NCI-H2227 (cell line): ENCODE results near the gene CELF4.
"Not testable (repeated sequence)": the region's sequence is repeated elsewhere in the genome, so short reads cannot be mapped to it uniquely, and the experiment has no call there.

ENCODE experiments used
- DNase-seq: peaks from one replicate; lab custom pipeline; 2025; ENCODE audit not compliant: unreplicated experiment; lab: John Stamatoyannopoulos, UW

CELF4 gene

DNA sequence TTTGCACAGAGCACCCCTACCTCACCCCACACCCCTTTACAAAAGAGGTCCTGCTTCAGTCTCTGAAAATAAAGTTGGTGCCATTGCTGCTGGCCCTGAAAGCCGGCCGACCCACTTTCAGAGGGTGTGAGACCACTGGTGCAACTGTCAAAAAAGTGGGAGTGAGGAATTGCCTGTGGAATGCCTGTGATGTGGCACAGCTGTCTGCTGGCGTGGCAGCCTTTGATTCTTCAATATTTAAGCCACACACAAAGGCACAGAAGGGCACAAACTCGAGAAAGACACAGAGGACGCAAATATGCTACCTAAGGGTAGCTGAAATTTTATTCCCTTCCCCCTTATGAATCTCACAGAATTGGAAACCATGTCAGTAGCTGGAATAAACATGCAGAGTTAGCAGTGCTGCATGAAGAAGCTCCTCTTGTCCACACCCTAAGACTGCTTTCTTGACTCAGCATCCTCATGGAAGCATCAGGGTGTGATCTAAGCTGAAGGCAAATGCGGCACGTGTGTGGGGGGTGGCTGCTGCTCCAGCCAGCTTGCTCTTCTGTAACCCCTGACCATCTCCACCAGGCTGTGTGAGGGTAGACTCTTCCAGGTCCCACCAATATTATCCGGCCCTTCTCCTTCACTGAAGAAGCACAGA lies 92.3 kb downstream of the CELF4 start:
- no peak for DNase-seq

DNA sequence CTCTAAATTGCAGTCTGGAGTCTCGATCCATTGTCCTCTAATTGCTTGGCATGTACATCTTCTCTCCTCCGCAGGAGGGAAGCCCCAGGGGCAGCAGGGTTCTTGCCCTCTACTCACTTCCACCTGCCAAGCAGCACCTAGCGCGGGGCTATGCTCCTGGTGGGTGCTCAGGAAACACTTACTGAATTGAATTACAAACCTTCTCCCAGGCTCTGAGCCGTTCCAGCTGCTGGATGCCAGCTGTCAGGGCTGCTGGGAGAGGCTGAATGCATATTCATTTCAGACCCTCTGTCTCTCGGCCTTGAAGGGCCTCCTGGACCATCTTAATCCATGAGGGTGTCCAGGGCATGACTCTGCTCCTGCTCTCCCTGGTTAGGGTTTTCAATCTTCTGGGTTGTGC lies 94.0 kb downstream of the CELF4 start:
- DNase-seq, result peak; percentile 60

DNA sequence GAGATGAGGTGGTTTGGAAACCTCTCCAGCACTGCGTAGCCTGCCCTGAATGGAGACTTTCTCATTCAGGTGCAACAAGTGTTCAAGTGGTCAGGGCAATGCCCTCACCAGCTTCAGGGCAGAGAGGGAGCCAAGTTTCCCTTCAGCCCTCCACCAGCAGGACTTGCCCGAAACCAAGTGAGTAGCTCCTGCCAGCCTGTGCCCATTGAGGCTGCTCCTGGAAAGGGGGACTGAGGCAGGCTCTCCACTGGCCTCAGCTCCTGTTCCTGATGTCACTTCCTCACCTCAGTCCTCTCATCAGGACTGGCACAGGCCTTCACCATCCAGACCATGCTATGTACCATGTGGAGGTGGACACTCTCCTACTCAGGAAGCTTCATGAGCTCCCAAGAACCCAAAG lies 94.6 kb downstream of the CELF4 start:
- DNase-seq, result no peak

DNA sequence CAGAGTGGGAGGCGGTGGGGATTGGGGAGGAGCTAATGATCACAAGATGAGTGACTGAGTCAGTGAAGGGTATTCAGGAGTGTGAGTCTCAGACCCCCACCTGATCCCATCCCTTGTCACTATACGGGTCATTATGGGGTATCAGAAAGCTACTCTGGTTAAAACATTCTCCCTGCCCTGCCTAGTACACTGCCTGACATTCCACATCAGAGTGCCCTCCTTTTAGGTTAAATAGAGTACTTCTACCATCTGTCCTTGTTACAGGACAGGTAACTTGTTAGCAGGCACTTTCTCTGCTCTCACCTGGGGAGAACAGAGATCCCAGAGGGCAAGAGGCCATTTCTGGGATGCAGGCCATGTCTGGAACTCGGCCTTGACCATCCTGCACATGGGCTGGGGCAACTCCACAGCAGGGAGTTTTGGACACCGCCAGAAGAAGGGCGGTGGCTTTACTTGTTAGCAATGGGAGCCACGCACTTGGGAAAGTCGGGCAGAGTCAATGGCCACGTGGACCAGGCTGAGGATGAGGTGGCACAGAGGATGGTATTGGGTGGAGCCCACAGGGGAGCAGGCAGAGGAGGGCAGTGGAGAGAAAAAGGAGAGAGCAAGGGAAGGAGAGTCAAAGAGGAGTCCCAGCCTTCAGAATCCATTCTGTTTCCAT lies 98.5 kb downstream of the CELF4 start:
- no peak for DNase-seq

DNA sequence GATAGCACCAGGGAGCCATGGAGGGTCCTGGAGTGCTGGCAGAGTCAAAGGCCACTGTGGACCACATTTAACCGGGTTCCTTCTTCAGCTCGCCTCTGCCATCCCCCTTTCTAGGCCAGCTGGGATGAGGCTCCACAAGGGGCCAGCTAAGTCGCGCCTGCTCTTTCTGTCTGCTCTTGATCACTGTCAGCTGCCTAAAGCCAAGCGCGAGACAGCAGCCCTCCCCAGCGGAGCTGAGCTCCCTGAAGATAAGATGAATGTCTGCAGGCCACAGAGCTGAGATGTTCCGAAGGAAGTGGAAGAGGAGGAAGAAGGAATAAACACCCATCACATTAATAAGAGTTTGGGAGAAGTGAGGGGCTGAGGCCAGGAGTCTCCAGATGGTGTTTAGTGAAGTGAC lies 99.6 kb downstream of the CELF4 start:
- peak; percentile 34 for DNase-seq

DNA sequence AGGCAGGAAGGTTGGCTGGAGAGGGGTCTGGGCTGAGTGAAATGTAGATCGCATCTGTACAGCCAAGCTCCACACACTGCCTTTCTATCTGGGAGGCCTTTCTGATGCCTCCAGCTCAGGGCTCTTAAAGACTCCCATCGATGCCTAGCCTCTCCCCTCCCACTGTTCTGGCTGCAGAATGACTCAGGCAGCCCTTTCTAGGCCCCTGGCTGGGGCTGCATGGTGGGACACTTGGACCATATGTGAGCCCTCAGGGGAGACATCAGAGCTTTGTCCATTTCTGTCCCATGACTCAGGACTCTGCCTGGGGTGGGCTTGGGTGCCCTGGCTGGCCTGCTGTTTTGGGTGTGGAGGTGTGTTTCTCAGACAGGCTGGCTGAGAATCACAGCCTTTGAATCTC lies 101.3 kb downstream of the CELF4 start:
- no peak for DNase-seq

DNA sequence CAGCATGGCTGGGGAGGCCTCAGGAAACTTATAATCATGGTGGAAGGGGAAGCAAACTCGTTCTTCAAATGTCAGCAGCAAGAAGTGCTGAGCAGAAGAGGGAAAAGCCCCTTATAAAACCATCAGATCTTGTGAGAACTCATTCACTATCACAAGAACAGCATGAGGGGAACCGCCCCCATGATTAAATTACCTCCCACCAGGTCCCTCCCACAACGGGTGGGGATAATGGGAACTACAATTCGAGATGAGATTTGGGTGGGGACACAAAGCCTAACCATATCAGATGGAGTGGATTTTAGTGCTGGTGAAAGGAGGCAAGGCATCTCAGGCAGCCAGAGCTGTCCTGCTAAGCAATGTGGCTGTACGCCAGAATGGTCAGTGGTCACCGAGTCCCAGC lies 104.3 kb downstream of the CELF4 start:
- not testable (repeated sequence) for DNase-seq

DNA sequence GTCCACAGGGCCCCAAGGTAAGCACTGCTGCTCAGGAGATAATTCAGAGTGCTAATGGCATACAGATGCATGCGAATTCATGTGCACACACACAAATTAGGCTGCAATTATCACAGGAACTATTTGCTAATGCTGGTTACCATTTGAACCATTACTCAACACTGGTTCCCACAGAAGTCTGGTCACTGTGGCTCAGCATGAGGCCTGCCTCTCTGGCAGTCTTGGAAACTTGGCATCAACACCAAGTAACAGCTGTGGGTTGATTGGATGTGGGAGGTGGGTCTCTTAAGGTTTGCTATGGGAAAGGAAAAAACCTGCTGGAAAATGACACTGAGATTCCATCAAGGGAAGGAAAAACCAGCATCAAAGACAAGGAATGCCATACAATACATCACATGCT lies 105.0 kb downstream of the CELF4 start:
- DNase-seq, result no peak

DNA sequence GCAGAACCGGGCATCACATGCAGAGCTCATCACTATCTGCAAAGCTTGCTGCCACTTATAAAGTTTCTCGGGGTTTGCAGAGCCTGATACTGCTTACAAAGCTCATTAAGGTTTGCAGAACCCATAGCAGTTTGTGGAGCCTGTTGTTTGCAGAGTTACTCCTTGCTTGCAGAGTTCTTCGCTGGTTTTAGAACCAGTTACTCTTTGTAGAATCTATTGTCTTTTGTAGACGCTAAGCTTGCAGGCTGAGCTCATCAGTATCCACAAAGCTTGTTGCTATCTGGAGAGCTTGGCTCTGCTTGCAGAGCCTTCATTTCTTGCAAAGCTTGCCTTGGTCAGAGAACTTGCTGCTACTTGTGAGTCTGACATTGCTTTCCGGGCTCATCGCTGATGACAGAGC lies 106.9 kb downstream of the CELF4 start:
- no peak for DNase-seq

DNA sequence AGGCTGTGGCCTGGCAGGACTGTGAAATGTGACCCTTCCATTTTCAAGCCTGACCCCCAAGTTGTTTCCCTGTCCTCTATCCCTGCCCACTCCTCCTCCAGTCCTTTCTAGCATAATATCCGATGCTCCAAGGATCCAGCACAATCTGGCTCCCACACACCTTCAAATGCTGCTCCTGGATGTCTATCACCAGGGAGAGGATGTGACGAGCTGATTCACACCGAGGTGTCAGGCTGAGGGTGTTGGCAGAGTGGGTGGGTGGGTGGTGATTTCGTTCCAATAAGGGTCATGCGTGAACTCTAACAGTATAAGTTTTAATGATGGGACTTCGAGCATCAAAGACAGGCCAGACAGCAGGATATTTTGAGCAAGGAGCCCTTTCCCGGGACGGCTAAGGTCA lies 107.8 kb downstream of the CELF4 start:
- no peak for DNase-seq

DNA sequence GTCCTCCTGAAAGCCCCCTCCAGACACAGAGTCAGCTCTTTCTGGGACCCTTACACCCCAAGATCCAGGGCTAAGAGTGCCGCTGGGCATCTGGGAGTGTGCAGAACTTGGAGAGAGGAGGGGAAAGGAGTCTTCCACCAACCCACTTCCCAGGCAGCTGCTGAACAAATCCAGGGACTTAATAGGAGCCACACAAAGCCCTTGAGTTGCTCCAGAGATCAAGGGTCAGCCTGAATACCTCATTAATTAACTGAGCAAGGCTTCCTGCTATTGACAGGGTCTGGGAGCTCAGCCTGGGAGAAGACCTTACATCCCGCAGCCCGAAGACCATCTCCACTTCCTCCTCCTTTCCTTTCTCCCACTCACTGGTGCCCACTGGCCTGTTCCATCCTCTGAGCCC lies 108.3 kb downstream of the CELF4 start:
- DNase-seq, result no peak

DNA sequence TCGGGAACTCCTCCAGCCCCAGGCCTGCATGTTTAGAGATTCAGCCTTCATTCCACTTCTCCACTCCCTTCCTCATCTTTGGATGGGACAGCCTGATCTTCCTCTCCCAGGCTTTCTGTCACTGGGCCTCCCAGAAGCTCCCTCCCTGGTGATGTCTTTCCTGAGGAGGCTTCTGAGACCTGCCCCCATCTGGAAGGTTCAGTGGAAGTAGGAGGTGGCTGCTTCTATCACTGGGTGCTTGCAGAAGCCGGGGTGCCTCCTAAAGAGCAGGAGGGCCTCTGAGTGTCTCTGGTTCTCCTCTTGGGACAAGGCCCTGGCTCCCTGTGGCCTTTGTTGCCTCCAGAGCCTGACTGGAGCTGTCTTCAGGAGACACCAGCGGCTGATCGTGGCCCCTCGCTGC lies 108.7 kb downstream of the CELF4 start:
- DNase-seq, result no peak

DNA sequence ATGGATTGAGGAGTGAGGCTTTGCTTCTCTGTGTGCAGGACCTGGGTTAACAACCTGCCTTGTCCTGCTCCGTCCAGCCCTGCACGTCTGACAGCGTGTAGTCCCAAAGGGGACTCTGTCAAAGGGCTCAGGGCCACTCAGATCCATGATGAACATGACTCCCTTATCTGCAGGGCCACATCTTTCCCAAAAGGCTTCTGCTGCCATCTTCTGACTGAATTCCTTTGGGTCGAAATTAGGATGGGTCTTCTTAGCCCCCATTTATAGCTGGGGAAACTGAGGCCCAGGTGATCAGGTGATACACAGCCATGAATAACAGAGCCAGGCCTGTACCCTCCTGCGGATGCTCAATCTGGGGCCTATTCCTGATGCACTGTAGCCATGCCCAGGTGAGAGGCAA lies 109.2 kb downstream of the CELF4 start:
- DNase-seq, result no peak

DNA sequence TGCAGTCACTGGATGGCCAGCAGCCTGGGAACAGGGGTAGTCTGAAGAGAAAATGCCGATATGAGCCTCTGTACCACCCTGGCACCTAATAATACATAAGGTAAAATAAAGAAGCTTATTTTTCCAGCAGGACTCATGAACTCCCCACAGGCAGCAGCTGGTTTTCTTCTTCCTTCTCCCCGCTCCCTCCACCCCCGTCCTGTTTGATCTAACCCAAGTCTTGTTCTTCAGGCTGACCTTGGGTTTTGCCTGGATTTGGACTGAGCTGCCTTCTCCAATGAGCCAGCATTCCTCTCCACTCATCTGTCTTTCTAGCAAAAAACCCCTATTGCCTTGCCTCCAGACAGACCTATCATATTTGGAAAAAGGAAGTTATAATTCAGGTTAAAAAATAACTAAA lies 111.8 kb downstream of the CELF4 start:
- no peak for DNase-seq

DNA sequence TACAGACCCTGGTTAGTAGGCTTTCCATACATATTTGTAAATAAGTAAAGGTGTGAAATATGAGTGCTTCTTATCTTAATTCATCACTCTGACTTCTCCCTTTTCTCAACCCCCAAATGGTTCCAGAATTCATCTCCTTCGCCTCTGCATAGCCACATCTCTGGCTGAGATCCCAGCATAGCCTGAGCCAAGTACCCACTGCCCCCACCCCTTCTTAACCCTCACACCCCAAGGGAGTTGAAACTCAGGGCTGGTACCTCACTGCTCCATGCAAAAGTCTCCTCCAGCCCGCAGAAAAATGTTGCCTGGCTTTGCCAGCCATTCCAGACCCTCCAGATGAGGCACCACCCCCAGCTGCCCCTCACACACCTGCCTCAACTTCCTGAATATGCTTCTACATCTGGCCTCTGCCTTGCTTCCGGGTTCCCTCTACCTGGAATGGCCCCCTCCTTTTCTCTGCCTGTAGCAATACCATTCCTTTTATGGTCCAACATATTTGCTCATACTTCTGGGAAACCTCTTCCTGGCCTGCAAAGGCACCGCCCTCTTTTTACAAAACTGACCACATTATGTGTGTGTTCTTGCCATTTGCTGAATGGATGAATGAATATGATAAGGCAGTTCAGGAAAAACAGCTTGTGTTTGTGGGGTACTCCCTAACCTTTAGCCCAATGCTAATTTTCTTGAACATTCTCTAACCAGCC lies 112.8 kb downstream of the CELF4 start:
- DNase-seq, result no peak

DNA sequence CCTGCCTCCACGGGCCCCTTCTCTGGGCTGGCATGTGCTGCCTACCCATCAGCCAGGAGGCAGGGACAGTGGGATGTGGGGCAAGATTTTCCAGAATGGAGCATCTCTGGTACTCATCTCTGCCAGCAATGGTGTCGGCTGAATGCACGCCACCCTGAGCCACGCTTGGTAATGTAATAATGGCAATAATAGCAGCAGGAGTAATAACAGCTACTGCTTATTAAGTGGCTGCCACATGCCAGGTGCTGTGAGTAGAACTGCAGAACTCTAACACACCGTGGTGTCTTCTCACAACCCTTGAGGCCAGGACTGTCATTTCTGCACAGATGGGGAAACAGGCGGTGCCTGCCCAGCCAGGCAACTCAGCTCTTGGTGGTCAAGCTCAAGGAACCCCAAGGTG lies 113.6 kb downstream of the CELF4 start:
- peak; percentile 60 for DNase-seq

DNA sequence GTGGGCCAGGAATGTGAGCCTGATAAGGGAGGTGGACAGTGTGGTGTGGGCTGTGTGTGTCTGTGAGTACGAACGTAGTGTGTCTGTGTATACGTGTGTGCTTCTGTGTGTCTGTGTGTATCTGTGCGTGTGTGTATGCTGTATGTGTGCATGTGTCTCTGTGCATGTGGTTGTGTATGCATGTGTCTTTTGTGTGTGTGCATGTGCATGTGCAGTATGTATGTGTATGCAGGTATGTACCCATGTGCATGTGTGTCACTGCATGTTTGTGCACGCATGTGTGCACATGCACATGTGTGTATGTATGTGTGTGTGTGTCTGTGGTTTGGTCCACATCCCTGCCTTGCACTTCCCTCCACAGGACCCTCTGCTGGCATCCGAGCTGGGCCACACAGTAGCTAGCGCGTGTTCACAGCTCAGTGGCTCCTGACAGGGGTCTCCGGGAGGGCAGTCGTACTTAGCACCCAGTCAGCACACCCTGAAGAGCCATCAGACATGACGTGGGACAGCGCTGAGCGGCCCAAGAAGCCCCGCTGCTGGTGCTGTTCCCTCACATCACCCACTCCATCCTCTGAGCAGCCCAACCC lies 114.3 kb downstream of the CELF4 start:
- DNase-seq, result no peak

DNA sequence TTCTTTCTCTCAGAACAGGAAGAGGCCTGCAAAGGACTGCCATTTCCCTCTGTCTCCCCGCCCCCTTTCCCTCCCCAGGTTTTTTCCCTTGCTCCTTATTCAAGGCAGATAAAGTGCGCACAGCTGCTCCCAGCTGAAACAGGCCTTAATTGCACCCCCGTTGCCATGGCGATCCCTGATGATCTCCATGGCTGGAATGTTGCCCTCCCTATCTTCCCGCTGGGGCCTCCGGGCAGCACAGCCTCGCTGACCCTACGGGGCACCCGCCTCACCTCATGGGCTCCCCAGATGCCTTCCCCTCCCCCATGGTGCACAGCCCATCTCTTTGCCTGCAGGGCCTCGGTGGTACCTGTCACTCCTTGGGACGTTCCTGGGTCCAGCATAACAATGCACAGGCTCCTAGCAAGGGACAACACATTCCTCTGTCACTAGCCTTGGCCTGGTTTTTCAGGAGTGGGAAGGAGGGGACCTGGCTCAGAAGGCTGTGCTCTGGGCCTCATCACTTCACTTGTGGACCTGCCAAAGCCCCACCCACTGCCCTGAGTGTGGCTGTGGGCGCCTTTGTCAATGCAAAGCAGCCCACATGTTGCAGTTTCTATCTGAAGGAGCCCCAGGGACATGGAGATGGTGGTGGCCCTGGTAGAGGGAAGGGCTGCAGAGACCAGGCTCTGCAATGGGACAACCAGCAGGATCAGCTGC lies 115.0 kb downstream of the CELF4 start:
- peak; percentile 93 for DNase-seq

DNA sequence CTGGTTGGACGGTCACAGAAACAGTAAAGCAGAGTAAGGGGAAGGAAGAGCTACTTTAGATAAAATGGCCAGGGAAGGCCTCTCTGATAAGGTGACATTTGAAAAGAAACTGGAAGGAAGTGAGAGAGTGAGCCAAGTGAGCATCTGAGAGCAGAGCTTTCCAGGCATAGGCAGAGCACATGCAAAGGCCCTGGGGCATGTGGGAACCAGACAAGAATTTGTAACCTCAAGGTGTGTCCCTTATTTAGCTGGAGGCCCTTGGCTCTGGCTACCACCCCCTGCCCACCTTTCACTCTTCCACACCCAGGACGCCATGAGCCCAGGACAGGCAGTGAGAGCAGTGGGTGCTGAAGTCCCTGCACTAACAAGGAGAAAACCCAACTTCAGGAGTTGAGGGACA lies 116.0 kb downstream of the CELF4 start:
- DNase-seq, result no peak

DNA sequence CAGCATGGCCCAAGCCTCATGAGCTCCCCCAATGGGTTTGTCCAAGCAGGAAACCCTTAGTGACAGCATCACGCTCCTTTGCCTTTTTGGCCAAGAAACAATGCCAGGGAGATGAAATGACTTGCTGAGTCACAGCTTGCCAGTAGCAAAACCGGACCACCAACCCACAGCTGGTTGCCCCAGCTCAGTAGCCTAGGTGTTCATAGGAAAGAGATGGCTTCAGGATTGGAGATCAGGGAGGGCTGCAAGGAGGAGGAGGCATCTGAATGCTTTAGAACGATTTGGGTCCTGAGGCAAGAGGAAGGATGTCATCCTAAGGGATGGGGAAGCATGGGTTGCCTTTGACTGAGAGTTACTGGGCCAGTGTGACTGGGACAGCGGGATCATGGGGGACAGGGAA lies 116.7 kb downstream of the CELF4 start:
- DNase-seq, result no peak
